ENCODE measurements around the gene TSPYL2. TPM values are rescaled to one million over a fixed set of nuclear protein-coding genes. Genes with fewer than 3 reads are reported as not detected.
A peak's percentile ranks its signal among the peaks of the same experiment; 100 is the strongest.

Gene TSPYL2
- total RNA-seq, 1 experiment from 2014 or later, result 19.9 TPM

DNA sequence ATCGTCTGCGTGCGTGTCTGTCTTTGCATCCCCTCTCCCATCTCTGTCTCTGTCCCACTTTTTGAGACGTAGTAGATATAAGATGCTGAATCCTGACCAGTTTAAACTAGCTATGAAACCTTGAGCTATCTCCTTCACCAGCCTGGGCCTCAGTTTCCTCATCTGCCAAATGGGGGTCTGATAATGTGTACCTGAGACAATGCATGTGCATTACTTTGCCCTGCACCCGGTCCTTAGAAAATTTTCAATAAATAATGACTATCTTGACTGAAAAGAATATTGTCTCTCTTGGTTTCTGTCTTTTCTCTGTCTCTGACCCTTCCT is 12.4 kb downstream of the TSPYL2 start:
- no peaks in the 10 kb centered on the region for H3K27me3 Mint-ChIP-seq (ENCODE audit: unreplicated experiment)
- TF ChIP-seq, protein P1, sequence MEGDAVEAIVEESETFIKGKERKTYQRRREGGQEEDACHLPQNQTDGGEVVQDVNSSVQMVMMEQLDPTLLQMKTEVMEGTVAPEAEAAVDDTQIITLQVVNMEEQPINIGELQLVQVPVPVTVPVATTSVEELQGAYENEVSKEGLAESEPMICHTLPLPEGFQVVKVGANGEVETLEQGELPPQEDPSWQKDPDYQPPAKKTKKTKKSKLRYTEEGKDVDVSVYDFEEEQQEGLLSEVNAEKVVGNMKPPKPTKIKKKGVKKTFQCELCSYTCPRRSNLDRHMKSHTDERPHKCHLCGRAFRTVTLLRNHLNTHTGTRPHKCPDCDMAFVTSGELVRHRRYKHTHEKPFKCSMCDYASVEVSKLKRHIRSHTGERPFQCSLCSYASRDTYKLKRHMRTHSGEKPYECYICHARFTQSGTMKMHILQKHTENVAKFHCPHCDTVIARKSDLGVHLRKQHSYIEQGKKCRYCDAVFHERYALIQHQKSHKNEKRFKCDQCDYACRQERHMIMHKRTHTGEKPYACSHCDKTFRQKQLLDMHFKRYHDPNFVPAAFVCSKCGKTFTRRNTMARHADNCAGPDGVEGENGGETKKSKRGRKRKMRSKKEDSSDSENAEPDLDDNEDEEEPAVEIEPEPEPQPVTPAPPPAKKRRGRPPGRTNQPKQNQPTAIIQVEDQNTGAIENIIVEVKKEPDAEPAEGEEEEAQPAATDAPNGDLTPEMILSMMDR (IDR thresholded peaks at IDR 0.05; ENCODE audit: unreplicated experiment), result no peak
- peaks cover 22% of the 10 kb centered on the region for H3K36me3 Mint-ChIP-seq (ENCODE audit: insufficient read depth, unreplicated experiment)
- peaks cover 14% of the 10 kb centered on the region for H3K4me1 Mint-ChIP-seq (ENCODE audit: low read depth, unreplicated experiment)
- no peaks in the 10 kb centered on the region for H3K9me3 Mint-ChIP-seq (ENCODE audit: low read depth, unreplicated experiment)
- H3K4me3 Mint-ChIP-seq (ENCODE audit: low read depth, unreplicated experiment), result peak overlapping the region; percentile 84
- no peak for DNase-seq
- intact Hi-C loops (cut with micrococcal nuclease; ENCODE audit: unreplicated experiment), result no loop called here
- peak overlapping the region; percentile 89 for H3K27ac Mint-ChIP-seq (ENCODE audit: unreplicated experiment)
- BruUV-seq (replicated peaks), result TSS peak; percentile 52
- CTCF ChIA-PET, result no interaction called here

GRCh38 chrX:53095796-53096195 is 13.6 kb downstream of the TSPYL2 start:
- Mint-ChIP-seq H3K27me3 (ENCODE audit: unreplicated experiment) (no peaks in the 10 kb centered on the region), H3K36me3 (ENCODE audit: insufficient read depth, unreplicated experiment) (peaks cover 22% of the 10 kb centered on the region), H3K9me3 (ENCODE audit: low read depth, unreplicated experiment) (no peaks in the 10 kb centered on the region), H3K4me3 (ENCODE audit: low read depth, unreplicated experiment) (no peak overlapping the region), H3K4me1 (ENCODE audit: low read depth, unreplicated experiment) (peaks cover 14% of the 10 kb centered on the region), H3K27ac (ENCODE audit: unreplicated experiment) (peak overlapping the region; percentile 44)
- CTCF ChIA-PET, result no interaction called here
- no peak for DNase-seq
- intact Hi-C loops (cut with micrococcal nuclease; ENCODE audit: unreplicated experiment), result no loop called here
- no TSS peak for BruUV-seq (replicated peaks)
- TF ChIP-seq, protein P1 (IDR thresholded peaks at IDR 0.05; ENCODE audit: unreplicated experiment), result no peak

- CTCF ChIA-PET, result no interaction called here
- Mint-ChIP-seq H3K27ac (ENCODE audit: unreplicated experiment) (no peak overlapping the region), H3K4me3 (ENCODE audit: low read depth, unreplicated experiment) (no peak overlapping the region), H3K9me3 (ENCODE audit: low read depth, unreplicated experiment) (no peaks in the 10 kb centered on the region), H3K27me3 (ENCODE audit: unreplicated experiment) (no peaks in the 10 kb centered on the region), H3K4me1 (ENCODE audit: low read depth, unreplicated experiment) (no peaks in the 10 kb centered on the region), H3K36me3 (ENCODE audit: insufficient read depth, unreplicated experiment) (peaks cover 7% of the 10 kb centered on the region)
- BruUV-seq (replicated peaks), result no TSS peak
- DNase-seq, result no peak
- intact Hi-C loops (cut with micrococcal nuclease; ENCODE audit: unreplicated experiment), result no loop called here
- TF ChIP-seq, protein P1 (IDR thresholded peaks at IDR 0.05; ENCODE audit: unreplicated experiment), result no peak
Measured at GRCh38 chrX:53114864-53115549, 32.8 kb downstream of the TSPYL2 start.

DNA sequence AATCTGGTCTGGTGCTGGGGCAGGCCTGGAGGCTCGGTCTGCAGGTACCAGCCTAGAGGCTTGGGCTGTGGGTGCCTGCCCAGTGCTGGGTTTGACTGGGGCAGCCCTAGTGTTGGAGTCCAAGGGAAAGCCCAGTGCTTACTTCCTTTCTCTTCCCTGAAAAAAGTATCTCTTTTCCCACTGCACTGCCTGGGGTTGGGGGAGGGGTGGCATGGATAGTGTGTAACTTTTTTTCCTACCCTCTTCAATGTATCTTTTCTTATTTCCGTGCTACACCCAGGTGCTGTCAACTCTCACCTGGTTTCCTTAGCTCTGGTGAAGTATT is 33.3 kb downstream of the TSPYL2 start:
- BruUV-seq (replicated peaks), result no TSS peak
- CTCF ChIA-PET, result no interaction called here
- H3K9me3 Mint-ChIP-seq (ENCODE audit: low read depth, unreplicated experiment), result no peaks in the 10 kb centered on the region
- no peak overlapping the region for H3K4me3 Mint-ChIP-seq (ENCODE audit: low read depth, unreplicated experiment)
- H3K36me3 Mint-ChIP-seq (ENCODE audit: insufficient read depth, unreplicated experiment), result peaks cover 7% of the 10 kb centered on the region
- no peak overlapping the region for H3K27ac Mint-ChIP-seq (ENCODE audit: unreplicated experiment)
- no peaks in the 10 kb centered on the region for H3K4me1 Mint-ChIP-seq (ENCODE audit: low read depth, unreplicated experiment)
- TF ChIP-seq, protein P1 (IDR thresholded peaks at IDR 0.05; ENCODE audit: unreplicated experiment), result no peak
- intact Hi-C loops (cut with micrococcal nuclease; ENCODE audit: unreplicated experiment), result no loop called here
- no peaks in the 10 kb centered on the region for H3K27me3 Mint-ChIP-seq (ENCODE audit: unreplicated experiment)
- no peak for DNase-seq
